Activated CD8-positive, alpha-beta memory T cell treated with anti-CD3 and anti-CD28 coated beads for 1 hour (primary cell): ENCODE measurements around the gene PNMA3.
"Not testable (repeated sequence)": the region's sequence is repeated elsewhere in the genome, so short reads cannot be mapped to it uniquely, and the experiment has no call there.

Experiments
- DNase-seq, 2 donors: peaks; one replicate each; pipeline ENCODE4 v3.0.0-alpha.2; 2020; ENCODE audit warnings: low read depth in 1 of 2; ENCODE audit errors: extremely low read depth in 1 of 2

The PNMA3 gene

GRCh38 chrX:153073331-153073730 lies 17.1 kb downstream of the PNMA3 start:
- DNase-seq: not testable (repeated sequence)

DNA sequence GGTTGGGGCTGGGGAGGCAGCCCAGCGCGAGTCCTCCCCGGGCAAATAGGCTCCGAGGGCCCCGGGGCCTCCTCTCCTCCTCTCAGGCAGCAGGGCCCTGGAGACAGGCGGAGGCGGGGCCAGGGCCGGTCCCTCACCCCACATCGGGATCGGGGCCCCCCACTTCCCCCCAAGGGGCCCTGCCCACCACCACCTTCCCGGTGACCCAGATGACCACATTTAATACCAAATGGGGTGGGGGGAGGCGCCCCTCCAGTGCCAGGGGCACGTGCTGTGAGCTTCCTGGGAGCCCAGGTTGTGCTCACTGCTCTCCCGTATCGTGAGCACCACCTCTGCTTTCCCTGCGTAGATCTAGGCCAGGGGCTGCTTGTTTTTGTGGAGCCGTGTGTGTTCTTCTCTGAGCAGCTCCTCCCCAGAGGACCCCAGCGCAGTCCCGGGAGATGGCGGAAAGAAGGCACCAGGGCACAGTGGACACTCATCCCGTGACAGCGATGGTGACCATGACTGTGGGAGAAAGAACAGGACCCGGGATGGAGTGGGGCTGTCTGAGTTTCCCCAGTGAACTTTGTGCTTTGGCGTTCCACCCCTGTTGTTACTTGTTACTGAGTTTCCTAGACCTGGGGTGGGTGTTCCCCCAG lies 18.1 kb downstream of the PNMA3 start:
- DNase-seq: no peak

- DNase-seq: no peak
These were observed 18.7 kb downstream of the PNMA3 start for GRCh38 chrX:153074935-153075334.

DNA sequence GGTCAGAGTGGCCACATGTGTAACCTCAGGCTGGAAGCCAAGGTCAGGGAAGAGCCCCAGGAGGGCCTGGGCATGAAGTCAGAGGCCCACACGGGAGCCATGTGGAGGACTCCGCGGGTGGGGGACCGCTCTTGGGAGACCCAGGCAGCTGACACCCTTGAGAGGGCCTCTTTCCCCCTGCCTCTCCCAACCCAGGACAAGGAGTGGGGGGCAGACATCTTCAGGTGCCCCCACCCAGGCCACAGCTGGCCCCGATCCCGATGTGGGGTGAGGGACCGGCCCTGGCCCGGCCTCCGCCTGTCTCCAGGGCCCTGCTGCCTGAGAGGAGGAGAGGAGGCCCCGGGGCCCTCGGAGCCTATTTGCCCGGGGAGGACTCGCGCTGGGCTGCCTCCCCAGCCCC lies 19.1 kb downstream of the PNMA3 start:
- no peak for DNase-seq

- not testable (repeated sequence) for DNase-seq
These were observed 21.3 kb downstream of the PNMA3 start for GRCh38 chrX:153077437-153078135.

DNA sequence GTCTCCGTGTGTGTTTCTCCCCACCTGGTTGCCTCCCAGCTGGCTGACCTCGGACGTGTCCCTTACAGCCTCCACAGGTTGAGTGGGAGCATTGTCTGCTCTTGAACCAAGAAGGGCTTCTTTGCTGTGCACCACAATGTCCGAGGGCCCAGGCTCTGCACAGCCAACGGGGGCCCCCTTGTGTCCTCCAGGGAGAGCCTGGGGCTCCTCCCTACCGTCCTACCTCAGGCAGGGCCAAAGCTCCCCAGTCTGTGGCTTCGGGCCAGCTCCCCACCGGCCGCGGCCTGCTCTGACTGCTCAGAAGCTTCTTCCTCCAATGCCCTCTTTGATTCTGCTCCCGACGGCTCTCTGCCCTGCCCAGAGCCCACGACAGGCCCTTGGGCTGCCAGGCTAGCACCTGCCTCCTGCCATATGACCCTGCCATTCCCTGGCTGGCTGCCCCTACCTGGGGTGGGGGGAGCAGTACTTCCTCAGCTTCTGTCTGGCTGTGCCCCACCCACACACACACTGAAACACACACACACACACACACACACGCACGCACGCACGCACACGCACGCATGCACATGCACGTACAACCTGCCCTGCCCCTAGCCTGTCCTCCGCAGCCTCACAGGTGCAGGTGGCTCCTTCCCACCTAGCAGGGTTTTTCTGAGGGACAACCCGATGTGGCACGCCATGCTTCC lies 27.1 kb downstream of the PNMA3 start:
- not testable (repeated sequence) for DNase-seq

GRCh38 chrX:153102418-153102817 lies 46.1 kb downstream of the PNMA3 start:
- no peak for DNase-seq

DNA sequence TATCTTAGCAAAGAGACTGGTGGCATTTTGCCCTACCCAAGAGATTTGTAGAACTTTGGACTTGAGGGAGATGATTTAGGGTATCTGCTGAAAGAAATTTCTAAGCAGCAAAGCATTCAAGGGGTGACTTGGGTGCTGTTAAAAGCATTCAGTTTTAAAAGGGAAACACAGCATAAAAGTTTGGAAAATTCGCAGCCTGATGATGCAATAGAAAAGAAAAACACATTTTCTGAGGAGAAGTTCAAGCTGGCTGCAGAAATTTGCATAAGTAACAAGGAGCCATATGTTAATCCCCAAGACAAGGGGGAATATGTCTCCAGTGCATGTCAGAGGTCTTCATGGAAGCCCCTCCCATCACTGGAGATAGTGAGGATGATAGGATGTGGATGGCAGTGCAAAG lies 48.7 kb downstream of the PNMA3 start:
- not testable (repeated sequence) for DNase-seq

DNA sequence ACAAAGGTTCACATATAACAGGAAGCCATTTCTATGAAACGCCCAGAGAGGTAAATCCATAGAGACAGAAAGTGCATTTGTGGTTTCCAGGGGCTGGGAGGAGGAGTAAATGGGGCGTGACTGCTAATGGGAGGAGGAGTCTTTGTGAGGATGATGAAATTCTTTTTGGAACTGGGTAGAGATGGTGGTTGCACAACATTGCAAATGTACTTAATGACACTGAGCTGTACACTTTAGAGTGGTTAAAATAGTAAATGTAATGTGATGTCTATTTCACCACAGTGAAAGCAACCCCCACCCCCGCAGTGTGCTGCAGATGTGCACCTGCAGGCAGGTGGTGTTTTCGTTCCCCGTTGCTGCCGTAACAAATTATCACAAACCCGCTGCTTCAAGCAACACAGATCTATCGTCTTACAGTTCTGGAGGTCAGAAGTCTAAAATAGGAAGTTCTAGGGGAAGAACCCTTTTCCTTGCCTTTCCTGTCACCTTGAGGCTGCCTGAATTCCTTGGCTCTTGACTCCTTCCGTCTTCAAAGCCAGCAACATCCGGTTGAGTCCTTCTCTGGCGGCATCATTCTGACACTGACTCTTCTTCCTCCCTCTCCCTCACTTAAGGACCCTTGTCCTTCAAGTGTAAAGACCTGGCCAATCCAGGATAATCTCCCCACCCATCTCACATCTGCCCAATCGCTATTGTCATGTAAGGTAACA lies 50.0 kb downstream of the PNMA3 start:
- not testable (repeated sequence) for DNase-seq
